Fibroblast of lung (primary cell): Measurements from ENCODE around the gene ZNF800. TPM values are rescaled to one million over a fixed set of nuclear protein-coding genes. Genes with fewer than 3 reads are reported as not detected.

Source experiments
- DNase-seq, 2 donors: peaks; one replicate each; pipeline versions ENCODE4 v3.0.0 to v3.0.0-alpha.2; 2010; ENCODE audit warnings: low read depth in 2 of 2
- H2AFZ ChIP-seq: 2 replicates; pipeline ENCODE4 v1.5.1; 2012; ENCODE audit warnings: low read length, control low read depth, inconsistent platforms
- H3K27ac ChIP-seq: 2 replicates; pipeline ENCODE4 v1.5.1; 2011; ENCODE audit warnings: low read length, control low read depth; ENCODE audit not compliant: insufficient read depth
- H3K27me3 ChIP-seq: 2 replicates; pipeline ENCODE4 v1.5.1; 2011; ENCODE audit warnings: mild to moderate bottlenecking, low read length; ENCODE audit not compliant: control insufficient read depth, insufficient read depth
- H3K36me3 ChIP-seq: 2 replicates; pipeline ENCODE4 v1.5.1; 2011; ENCODE audit warnings: low read length; ENCODE audit not compliant: control insufficient read depth, insufficient read depth
- H3K4me1 ChIP-seq: 2 replicates; pipeline ENCODE4 v1.5.1; 2011; ENCODE audit warnings: low read length; ENCODE audit not compliant: control insufficient read depth, insufficient read depth; ENCODE audit errors: extremely low read depth
- H3K4me2 ChIP-seq: 2 replicates; pipeline ENCODE4 v1.5.1; 2011; ENCODE audit warnings: low read length, control low read depth; ENCODE audit not compliant: insufficient read depth; ENCODE audit errors: extremely low read depth
- H3K4me3 ChIP-seq, 4 experiments: fragments of 200-600 bp in 1 of 4; sonication (generic) in 1 of 4; replicated peaks in 1 of 4; 2 replicates each; pipeline ENCODE4 v1.5.1; 2011 to 2016; ENCODE audit warnings: low read length in 4 of 4, low read depth in 3 of 4, mild to moderate bottlenecking in 3 of 4, control low read depth in 2 of 4, inconsistent platforms in 1 of 4, mixed read lengths in 1 of 4; ENCODE audit not compliant: insufficient read depth in 1 of 4; ENCODE audit errors: control extremely low read depth in 1 of 4
- H3K79me2 ChIP-seq: 2 replicates; pipeline ENCODE4 v1.5.1; 2012; ENCODE audit warnings: mild to moderate bottlenecking, low read length, inconsistent platforms; ENCODE audit not compliant: control insufficient read depth, insufficient read depth
- H3K9ac ChIP-seq: 2 replicates; pipeline ENCODE4 v1.5.1; 2011; ENCODE audit warnings: mild to moderate bottlenecking, low read length, control low read depth; ENCODE audit not compliant: insufficient read depth
- H3K9me3 ChIP-seq: 2 replicates; pipeline ENCODE4 v1.5.1; 2012; ENCODE audit warnings: low read depth, low read length; ENCODE audit not compliant: control insufficient read depth, insufficient read depth
- H4K20me1 ChIP-seq: 2 replicates; pipeline ENCODE4 v1.5.1; 2011; ENCODE audit warnings: low read length; ENCODE audit not compliant: control insufficient read depth, insufficient read depth; ENCODE audit errors: extremely low read depth
- CTCF ChIP-seq, 2 donors: IDR thresholded peaks in 1 of 2; conservative IDR thresholded peaks in 1 of 2; 1 replicate in 1 of 2; 2 replicates in 1 of 2; pipeline ENCODE4 v1.5.1; 2011 to 2012; ENCODE audit warnings: low read length in 2 of 2, control low read depth in 1 of 2, inconsistent platforms in 1 of 2, low read depth in 1 of 2, mild to moderate bottlenecking in 1 of 2
- EZH2 ChIP-seq: IDR thresholded peaks from 2 replicates; pipeline ENCODE4 v1.5.1; 2012; ENCODE audit warnings: low read length, control low read depth, mild to moderate bottlenecking; ENCODE audit errors: missing control alignments
- polyA plus RNA-seq, 2 donors: library from polyadenylated mRNA; depleted of rRNA in 1 of 2; stranded (reverse) in 1 of 2; unstranded in 1 of 2; fragments of >200 nt; gene quantifications; 2 replicates each; pipeline ENCODE4 v1.2.1, GENCODE V29; 2011 to 2012; ENCODE audit warnings: missing spikeins in 1 of 2
- total RNA-seq: library from RNA; depleted of rRNA; stranded (reverse); fragments of >200 nt; gene quantifications from 2 replicates; pipeline ENCODE4 v1.2.1, GENCODE V29; 2014

ZNF800 gene
- total and polyA plus RNA-seq, 2 donors (not counting 1 experiment from before 2014, with no cell fraction given), result 12.4 to 16.6 TPM

- no peaks in the 10 kb centered on the region for H3K9me3 ChIP-seq
- no peak overlapping the region for H3K4me2 ChIP-seq
- H3K4me1 ChIP-seq, result peaks cover 2% of the 10 kb centered on the region
- no peaks in the 10 kb centered on the region for H3K36me3 ChIP-seq
- H4K20me1 ChIP-seq, result no peaks in the 10 kb centered on the region
- H3K27ac ChIP-seq, result peak overlapping the region; percentile 94
- peak overlapping the region; percentile 94 for H3K9ac ChIP-seq
- peak; percentile 58 to 65 for DNase-seq
- H3K4me3 ChIP-seq, result peak overlapping the region; percentile 66 to 94 (median 84)
- no peaks in the 10 kb centered on the region for H3K27me3 ChIP-seq
- TF ChIP-seq EZH2 (no peak), CTCF (conservative IDR thresholded peaks at IDR 0.05 in 1 of 2, IDR thresholded peaks at IDR 0.05 in 1 of 2; ENCODE audit: low read depth in 1 of 2, low read length in 2 of 2) (no peak)
- H2AFZ ChIP-seq, result peak overlapping the region; percentile 66
- H3K79me2 ChIP-seq, result peaks cover 47% of the 10 kb centered on the region
Observed at GRCh38 chr7:127392182-127392565, 334 bp downstream of the ZNF800 start.

GRCh38 chr7:127391591-127392181 lies 822 bp downstream of the ZNF800 start:
- peaks cover 2% of the 10 kb centered on the region for H3K4me1 ChIP-seq
- H3K27ac ChIP-seq, result peak overlapping the region; percentile 94
- H4K20me1 ChIP-seq, result no peaks in the 10 kb centered on the region
- DNase-seq, result peak; percentile 26 to 40
- peak overlapping the region; percentile 94 for H3K9ac ChIP-seq
- no peaks in the 10 kb centered on the region for H3K27me3 ChIP-seq
- peak overlapping the region; percentile 73 for H3K4me2 ChIP-seq
- TF ChIP-seq EZH2, result no peak
- no peak for TF ChIP-seq CTCF (conservative IDR thresholded peaks at IDR 0.05 in 1 of 2, IDR thresholded peaks at IDR 0.05 in 1 of 2; ENCODE audit: low read depth in 1 of 2, low read length in 2 of 2)
- peak overlapping the region; percentile 66 for H2AFZ ChIP-seq
- H3K36me3 ChIP-seq, result no peaks in the 10 kb centered on the region
- peaks cover 48% of the 10 kb centered on the region for H3K79me2 ChIP-seq
- H3K4me3 ChIP-seq, result peak overlapping the region; percentile 66 to 96 (median 92)
- H3K9me3 ChIP-seq, result no peaks in the 10 kb centered on the region

- H2AFZ ChIP-seq, result peak overlapping the region; percentile 58
- no peaks in the 10 kb centered on the region for H3K9me3 ChIP-seq
- H3K27me3 ChIP-seq, result no peaks in the 10 kb centered on the region
- H3K4me1 ChIP-seq, result peaks cover 2% of the 10 kb centered on the region
- H3K9ac ChIP-seq, result peak overlapping the region; percentile 94
- peak overlapping the region; percentile 94 for H3K27ac ChIP-seq
- peaks cover 51% of the 10 kb centered on the region for H3K79me2 ChIP-seq
- no peaks in the 10 kb centered on the region for H3K36me3 ChIP-seq
- peak overlapping the region; percentile 73 for H3K4me2 ChIP-seq
- peak overlapping the region; percentile 66 to 96 (median 92) for H3K4me3 ChIP-seq
- H4K20me1 ChIP-seq, result no peaks in the 10 kb centered on the region
- TF ChIP-seq EZH2 (no peak), CTCF (conservative IDR thresholded peaks at IDR 0.05 in 1 of 2, IDR thresholded peaks at IDR 0.05 in 1 of 2; ENCODE audit: low read depth in 1 of 2, low read length in 2 of 2) (no peak)
- DNase-seq, result no peak
Observed at GRCh38 chr7:127390817-127391590, 1.5 kb downstream of the ZNF800 start.
